Gastrocnemius medialis (tissue), 4 donors: ENCODE data around the gene PPDPF. TPM values are rescaled to one million over a fixed set of nuclear protein-coding genes. Genes with fewer than 3 reads are reported as not detected.
A peak's percentile ranks its signal among the peaks of the same experiment; 100 is the strongest.

Source experiments
- ATAC-seq, 2 donors: fragments of 150-250 bp; one replicate each; pipeline ENCODE4 v1.9.1; 2016
- DNase-seq, 2 donors: peaks; one replicate each; pipeline ENCODE4 v3.0.0-alpha.2; 2019
- H3K27ac ChIP-seq, 4 donors: fragments of 200-600 bp; sonication (generic); 1 replicate in 1 of 4; 2 replicates in 3 of 4; pipeline ENCODE4 v1.5.1; 2016 to 2018; ENCODE audit warnings: mild to moderate bottlenecking in 2 of 4, moderate library complexity in 1 of 4
- H3K27me3 ChIP-seq, 3 donors: fragments of 200-600 bp; sonication (generic) in 2 of 3; 1 replicate in 1 of 3; 2 replicates in 2 of 3; pipeline versions ENCODE4 v1.5.1 to v1.6.0; 2016 to 2019; ENCODE audit warnings: mild to moderate bottlenecking in 1 of 3, moderate library complexity in 1 of 3
- H3K36me3 ChIP-seq, 2 donors: fragments of 200-600 bp; sonication (generic) in 1 of 2; one replicate each; pipeline ENCODE4 v1.5.1; 2017 to 2018
- H3K4me1 ChIP-seq, 2 donors: fragments of 200-600 bp; sonication (generic) in 1 of 2; one replicate each; pipeline ENCODE4 v1.5.1; 2016 to 2017; ENCODE audit warnings: mild to moderate bottlenecking in 2 of 2
- H3K4me3 ChIP-seq, 4 donors: fragments of 200-600 bp; sonication (generic) in 3 of 4; 1 replicate in 1 of 4; 2 replicates in 3 of 4; pipeline ENCODE4 v1.5.1; 2016 to 2019; ENCODE audit warnings: mild to moderate bottlenecking in 2 of 4
- H3K9me3 ChIP-seq, 3 donors: fragments of 200-600 bp; sonication (generic) in 2 of 3; 1 replicate in 1 of 3; 2 replicates in 2 of 3; pipeline ENCODE4 v1.5.1; 2016 to 2019
- POLR2A ChIP-seq, 2 donors: fragments of 450-650 bp; IDR thresholded peaks; one replicate each; pipeline ENCODE4 v1.6.1; 2017; ENCODE audit warnings: antibody characterized with exemption in 2 of 2, mild to moderate bottlenecking in 2 of 2, moderate library complexity in 2 of 2
- in situ Hi-C, 4 donors: fragments of 200-750 bp; cut with MboI; loops; one replicate each; pipeline versions ENCODE4 v1.15.0 to v1.8.0; 2017; ENCODE audit warnings: low sequenced_read_pairs in 4 of 4
- intact Hi-C: fragments of 100-400 bp; cut with DNase I; formaldehyde crosslinking; loops from one replicate; pipeline ENCODE4 v1.15.1; 2023; ENCODE audit warnings: low total_unique reads
- total RNA-seq, 4 donors: library from RNA; depleted of rRNA; stranded (reverse); fragments of >200 nt; gene quantifications; one replicate each; pipeline versions ENCODE4 v1.1.0 to v1.2.3, GENCODE V29; 2016
- TF ChIP-seq, protein P1 (sequence below), 5 experiments: fragments of 450-650 bp in 3 of 5; fragments of 200-600 bp in 2 of 5; sonication (generic) in 2 of 5; IDR thresholded peaks in 4 of 5; conservative IDR thresholded peaks in 1 of 5; 1 replicate in 4 of 5; 2 replicates in 1 of 5; pipeline ENCODE4 v1.5.1; 2016 to 2019; ENCODE audit warnings: antibody characterized with exemption in 5 of 5, mild to moderate bottlenecking in 3 of 5, moderate library complexity in 3 of 5

The PPDPF gene
- total RNA-seq, 4 donors from 2014 or later, result 50.2 to 207 (median 76.1) TPM

DNA sequence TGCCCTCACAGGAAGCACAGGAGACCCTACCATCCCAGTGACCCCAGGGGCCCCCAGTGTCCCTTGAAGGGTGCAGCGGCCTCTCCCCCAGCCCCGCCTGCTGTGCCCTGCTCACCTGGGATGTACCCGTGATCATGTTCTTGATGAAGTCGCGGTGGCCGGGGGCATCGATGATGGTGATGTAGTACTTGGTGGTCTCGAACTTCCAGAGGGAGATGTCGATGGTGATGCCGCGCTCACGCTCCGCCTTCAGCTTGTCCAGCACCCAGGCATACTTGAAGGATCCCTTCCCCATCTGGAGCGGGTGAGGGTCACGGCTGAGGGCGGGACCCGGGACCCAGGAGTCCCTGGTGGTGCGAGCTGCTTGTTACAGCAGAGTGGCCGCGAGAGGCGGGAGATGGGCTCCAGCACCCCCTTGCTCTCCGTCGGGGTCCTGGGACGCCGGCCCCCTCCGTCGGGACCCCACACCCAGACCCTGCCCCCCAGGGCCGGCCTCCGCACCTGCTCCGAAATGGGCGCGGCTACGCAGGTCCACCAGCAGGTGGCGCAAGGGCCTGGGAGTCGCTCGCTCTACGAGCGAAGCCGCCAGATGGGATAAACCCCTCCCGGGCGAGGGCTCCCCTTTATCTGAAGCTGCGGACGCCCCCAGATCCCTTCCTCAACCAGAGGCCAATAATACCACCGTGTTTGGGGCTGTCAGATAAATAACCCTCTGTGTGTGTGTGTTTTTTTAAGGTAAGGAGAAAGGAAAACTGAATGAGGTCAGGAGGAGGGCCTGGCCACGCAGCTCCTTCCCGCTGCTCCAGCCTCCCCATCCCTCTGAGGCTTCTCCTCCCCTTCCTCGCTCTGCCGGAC is 24.6 kb upstream of the PPDPF start:
- H3K4me1 ChIP-seq, result peaks cover 22 to 50% of the 10 kb centered on the region in 2 donors
- intact Hi-C loops, result loop anchor here (1.0 kb wide), 1 partner anchor 24 kb away; the partner anchor contains the start of gene PPDPF
- DNase-seq (peak in 1 of 2 donors; percentile 70), ATAC-seq (peak in 1 of 2 donors; percentile 21)
- TF ChIP-seq POLR2A (IDR thresholded peaks at IDR 0.05), result no peak
- TF ChIP-seq, protein P1, sequence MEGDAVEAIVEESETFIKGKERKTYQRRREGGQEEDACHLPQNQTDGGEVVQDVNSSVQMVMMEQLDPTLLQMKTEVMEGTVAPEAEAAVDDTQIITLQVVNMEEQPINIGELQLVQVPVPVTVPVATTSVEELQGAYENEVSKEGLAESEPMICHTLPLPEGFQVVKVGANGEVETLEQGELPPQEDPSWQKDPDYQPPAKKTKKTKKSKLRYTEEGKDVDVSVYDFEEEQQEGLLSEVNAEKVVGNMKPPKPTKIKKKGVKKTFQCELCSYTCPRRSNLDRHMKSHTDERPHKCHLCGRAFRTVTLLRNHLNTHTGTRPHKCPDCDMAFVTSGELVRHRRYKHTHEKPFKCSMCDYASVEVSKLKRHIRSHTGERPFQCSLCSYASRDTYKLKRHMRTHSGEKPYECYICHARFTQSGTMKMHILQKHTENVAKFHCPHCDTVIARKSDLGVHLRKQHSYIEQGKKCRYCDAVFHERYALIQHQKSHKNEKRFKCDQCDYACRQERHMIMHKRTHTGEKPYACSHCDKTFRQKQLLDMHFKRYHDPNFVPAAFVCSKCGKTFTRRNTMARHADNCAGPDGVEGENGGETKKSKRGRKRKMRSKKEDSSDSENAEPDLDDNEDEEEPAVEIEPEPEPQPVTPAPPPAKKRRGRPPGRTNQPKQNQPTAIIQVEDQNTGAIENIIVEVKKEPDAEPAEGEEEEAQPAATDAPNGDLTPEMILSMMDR (IDR thresholded peaks at IDR 0.05 in 4 of 5, conservative IDR thresholded peaks at IDR 0.05 in 1 of 5), result peak; percentile 84 to 98 (median 97)
- in situ Hi-C loops, result no loop called here
- H3K27ac ChIP-seq, result peak overlapping the region; percentile 94 to 100 (median 98)
- peaks cover 0 to 47% of the 10 kb centered on the region in 2 donors for H3K36me3 ChIP-seq
- no peaks in the 10 kb centered on the region for H3K27me3 ChIP-seq
- H3K9me3 ChIP-seq, result no peaks in the 10 kb centered on the region
- H3K4me3 ChIP-seq, result peak overlapping the region; percentile 67 to 88 (median 84)

DNA sequence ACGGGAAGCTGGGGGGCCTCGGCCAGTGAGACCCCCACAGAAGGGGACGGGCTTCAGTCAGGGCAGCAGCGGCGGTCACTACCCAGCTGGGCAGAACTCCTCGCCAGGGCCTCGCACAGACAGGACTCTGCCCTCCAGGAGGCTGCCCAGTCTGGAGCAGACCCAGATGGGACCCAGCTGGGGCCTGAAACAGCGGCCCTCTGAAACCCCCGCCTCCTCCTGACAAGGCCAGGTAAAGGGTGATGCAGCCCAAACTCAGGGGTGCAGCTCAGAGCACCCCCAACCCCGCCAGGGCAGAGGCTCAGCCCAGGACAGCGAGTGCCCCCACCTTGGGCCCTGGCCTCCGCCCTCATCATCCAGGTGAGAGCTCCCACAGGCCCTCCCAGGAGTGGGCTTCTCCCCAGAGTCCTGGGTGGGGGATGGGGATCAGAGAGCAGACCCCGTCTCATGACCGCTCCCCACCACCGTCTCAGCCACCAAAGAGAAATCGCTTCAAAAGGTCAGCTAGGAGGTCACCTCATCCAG is 23.9 kb upstream of the PPDPF start:
- H3K36me3 ChIP-seq, result peaks cover 0 to 40% of the 10 kb centered on the region in 2 donors
- H3K27ac ChIP-seq, result peak overlapping the region; percentile 94 to 100 (median 98)
- no peaks in the 10 kb centered on the region for H3K27me3 ChIP-seq
- intact Hi-C loops, result loop anchor here (1.0 kb wide), 1 partner anchor 24 kb away; the partner anchor contains the start of gene PPDPF
- DNase-seq (peak in 1 of 2 donors; percentile 30), ATAC-seq (no peak)
- H3K4me3 ChIP-seq, result peak overlapping the region; percentile 67 to 88 (median 84)
- no peaks in the 10 kb centered on the region for H3K9me3 ChIP-seq
- peaks cover 28 to 57% of the 10 kb centered on the region in 2 donors for H3K4me1 ChIP-seq
- no peak for TF ChIP-seq POLR2A (IDR thresholded peaks at IDR 0.05)
- TF ChIP-seq, protein P1 (IDR thresholded peaks at IDR 0.05 in 4 of 5, conservative IDR thresholded peaks at IDR 0.05 in 1 of 5), result no peak
- in situ Hi-C loops, result no loop called here

DNA sequence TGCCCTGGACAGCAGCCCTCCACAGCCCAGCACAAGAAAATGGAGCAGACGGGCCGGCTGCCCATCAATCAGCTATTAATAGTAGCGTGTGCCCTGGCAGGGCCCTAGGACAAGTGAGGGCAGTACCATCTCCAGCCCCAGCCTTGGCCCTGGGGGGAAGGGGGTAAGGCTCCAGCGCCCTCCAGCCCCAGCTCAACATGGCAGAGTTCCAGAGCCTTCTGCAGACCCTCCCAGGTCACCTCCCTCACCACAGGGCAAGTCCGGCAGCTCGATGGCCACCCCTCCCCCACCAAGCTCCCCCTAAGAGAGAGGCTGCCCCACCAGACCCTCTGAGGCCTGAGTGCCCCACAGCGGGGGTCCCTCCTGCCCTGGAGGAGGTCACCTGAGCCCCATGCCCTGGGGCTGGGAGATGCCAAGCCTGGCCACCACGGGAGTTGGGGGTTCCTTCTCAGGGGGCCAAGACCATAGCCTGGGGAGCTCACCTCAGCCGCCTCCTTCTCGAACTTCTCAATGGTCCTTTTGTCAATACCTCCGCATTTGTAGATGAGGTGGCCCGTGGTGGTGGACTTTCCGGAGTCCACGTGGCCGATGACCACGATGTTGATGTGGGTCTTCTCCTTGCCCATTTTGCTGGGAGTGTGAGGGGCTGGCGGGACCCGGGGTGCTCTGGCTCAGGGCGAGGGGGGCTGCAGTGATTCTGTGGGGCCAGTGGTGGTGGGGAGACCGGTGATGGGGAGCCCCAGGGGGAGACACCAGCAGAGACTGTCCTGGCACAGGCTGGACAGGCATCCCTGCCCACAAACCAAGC is 23.2 kb upstream of the PPDPF start:
- ATAC-seq (peak; percentile 13 to 18), DNase-seq (peak; percentile 64 to 84)
- in situ Hi-C loops, result no loop called here
- H3K4me1 ChIP-seq, result peaks cover 31 to 60% of the 10 kb centered on the region in 2 donors
- TF ChIP-seq POLR2A (IDR thresholded peaks at IDR 0.05), result peak; percentile 51 to 56
- TF ChIP-seq, protein P1 (IDR thresholded peaks at IDR 0.05 in 4 of 5, conservative IDR thresholded peaks at IDR 0.05 in 1 of 5), result no peak
- peaks cover 0 to 34% of the 10 kb centered on the region in 2 donors for H3K36me3 ChIP-seq
- no peaks in the 10 kb centered on the region for H3K9me3 ChIP-seq
- intact Hi-C loops, result no loop called here
- no peaks in the 10 kb centered on the region for H3K27me3 ChIP-seq
- peak overlapping the region; percentile 94 to 100 (median 98) for H3K27ac ChIP-seq
- peak overlapping the region; percentile 67 to 88 (median 84) for H3K4me3 ChIP-seq
